Large intestine (tissue), 3 donors: ENCODE results near the gene NAPA. TPM values are rescaled to one million over a fixed set of nuclear protein-coding genes. Genes with fewer than 3 reads are reported as not detected.
"Not testable (repeated sequence)": the region's sequence is repeated elsewhere in the genome, so short reads cannot be mapped to it uniquely, and the experiment has no call there.

ENCODE experiments used
- DNase-seq, 2 donors: peaks; one replicate each; pipeline versions ENCODE4 v3.0.0 to v3.0.0-alpha.2; 2013
- H3K27ac ChIP-seq: one replicate; pipeline ENCODE4 v1.5.1; 2013; ENCODE audit warnings: low read length
- H3K27me3 ChIP-seq: 2 replicates; pipeline ENCODE4 v1.6.1; 2013; ENCODE audit warnings: low read length; ENCODE audit not compliant: control insufficient read depth, insufficient read depth
- H3K36me3 ChIP-seq: 2 replicates; pipeline ENCODE4 v1.6.1; 2013; ENCODE audit warnings: low read length; ENCODE audit not compliant: control insufficient read depth, insufficient read depth
- H3K4me1 ChIP-seq: one replicate; pipeline ENCODE4 v1.6.1; 2013; ENCODE audit warnings: low read length; ENCODE audit not compliant: control insufficient read depth, insufficient read depth
- H3K4me3 ChIP-seq: one replicate; pipeline ENCODE4 v1.5.1; 2013; ENCODE audit warnings: low read length
- H3K9me3 ChIP-seq: one replicate; pipeline ENCODE4 v1.6.1; 2013; ENCODE audit warnings: mild to moderate bottlenecking, low read depth, low read length, moderate library complexity; ENCODE audit not compliant: control insufficient read depth
- WGBS: methylation state at CpG from one replicate; pipeline ENCODE4 v1.1.5; 2013; ENCODE audit warnings: low lambda C conversion rate; ENCODE audit not compliant: insufficient coverage; 5-methylcytosine and 5-hydroxymethylcytosine counted together
- polyA plus RNA-seq: library from polyadenylated mRNA; unstranded; fragments of 120-200 nt; gene quantifications from one replicate; pipeline ENCODE4 v1.2.1, GENCODE V29; 2013

The NAPA gene
- polyA plus RNA-seq, 1 donor = 87.9 TPM

DNA sequence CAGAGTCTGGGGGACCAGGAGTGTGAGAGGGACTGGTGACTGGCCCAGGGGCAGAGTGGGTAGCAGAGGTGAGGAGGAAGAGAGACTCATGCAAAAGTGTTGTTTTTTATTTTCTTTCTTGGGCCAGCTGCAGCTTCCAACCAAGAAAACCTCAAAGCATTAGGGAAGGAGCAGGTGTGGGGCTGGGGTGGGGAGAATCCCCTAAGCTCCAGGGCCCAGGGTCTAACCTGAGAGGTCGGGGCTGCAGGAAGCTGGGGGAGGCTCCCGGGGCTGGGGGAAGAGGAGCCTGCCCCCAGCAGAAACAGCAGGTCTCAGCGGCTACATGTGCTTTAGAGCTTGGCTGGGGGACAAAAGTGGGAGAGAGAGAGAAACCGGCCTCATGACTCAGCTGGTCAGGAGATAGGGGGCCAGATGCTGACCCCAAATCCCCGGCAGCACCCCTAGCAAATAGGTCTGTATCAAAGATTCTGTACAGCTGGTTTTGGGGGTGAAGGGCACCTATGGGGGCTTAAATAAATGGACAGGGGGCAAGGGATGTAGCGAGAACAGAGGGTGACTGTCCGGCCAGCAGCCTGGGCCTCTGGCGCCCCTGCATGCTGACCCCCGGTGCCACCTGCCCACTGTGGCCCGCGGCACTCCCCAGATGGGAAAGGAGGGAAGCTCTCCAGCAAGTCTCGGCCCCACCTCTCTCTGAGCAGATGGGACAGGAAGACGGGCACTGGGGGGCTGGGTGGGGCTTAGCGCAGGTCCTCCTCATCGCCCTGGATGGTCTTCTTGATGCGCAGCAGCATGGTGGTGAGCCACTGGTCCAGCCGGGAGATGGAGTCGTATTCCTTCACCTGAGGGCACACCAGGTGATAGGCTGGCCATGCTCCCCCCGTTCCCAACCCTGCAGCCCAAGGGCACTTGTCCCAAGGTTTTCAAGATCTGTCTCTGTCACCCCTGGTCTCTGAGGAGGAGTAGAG is 27.0 kb downstream of the NAPA start:
- DNase-seq = no peak
- no peak overlapping the region for H3K4me3 ChIP-seq
- no peaks in the 10 kb centered on the region for H3K27me3 ChIP-seq
- no CpG with 5 or more reads among the region's 19 CpGs for WGBS
- H3K36me3 ChIP-seq = peaks cover 48% of the 10 kb centered on the region
- no peaks in the 10 kb centered on the region for H3K9me3 ChIP-seq
- peaks cover 4% of the 10 kb centered on the region for H3K4me1 ChIP-seq
- no peak overlapping the region for H3K27ac ChIP-seq

GRCh38 chr19:47486900-47487299 is 28.0 kb downstream of the NAPA start:
- H3K9me3 ChIP-seq = no peaks in the 10 kb centered on the region
- peaks cover 43% of the 10 kb centered on the region for H3K36me3 ChIP-seq
- DNase-seq = no peak
- WGBS = no CpG with 5 or more reads among the region's 9 CpGs
- no peaks in the 10 kb centered on the region for H3K27me3 ChIP-seq
- H3K4me3 ChIP-seq = no peak overlapping the region
- peaks cover 4% of the 10 kb centered on the region for H3K4me1 ChIP-seq
- no peak overlapping the region for H3K27ac ChIP-seq

GRCh38 chr19:47486220-47486619 is 28.6 kb downstream of the NAPA start:
- not testable (repeated sequence) for H3K27me3 ChIP-seq, H3K9me3 ChIP-seq, H3K4me3 ChIP-seq, H3K4me1 ChIP-seq, DNase-seq, H3K27ac ChIP-seq
- H3K36me3 ChIP-seq = peaks cover 36% of the 10 kb centered on the region
- no CpG with 5 or more reads among the region's 13 CpGs for WGBS

GRCh38 chr19:47485210-47485609 is 29.7 kb downstream of the NAPA start:
- Histone ChIP-seq H3K36me3 (peaks cover 29% of the 10 kb centered on the region), H3K27me3 (peaks cover 6% of the 10 kb centered on the region), H3K27ac (no peak overlapping the region), H3K9me3 (peaks cover 2% of the 10 kb centered on the region), H3K4me1 (peaks cover 4% of the 10 kb centered on the region), H3K4me3 (no peak overlapping the region)
- no peak for DNase-seq
- WGBS = no CpG with 5 or more reads among the region's 6 CpGs

- no CpG with 5 or more reads among the region's 57 CpGs for WGBS
- H3K27me3 ChIP-seq = peaks cover 7% of the 10 kb centered on the region
- H3K36me3 ChIP-seq = peaks cover 17% of the 10 kb centered on the region
- peaks cover 4% of the 10 kb centered on the region for H3K4me1 ChIP-seq
- H3K27ac ChIP-seq = peak within 1 kb of the TSS; percentile 86
- peak within 1 kb of the TSS; percentile 85 for H3K4me3 ChIP-seq
- H3K9me3 ChIP-seq = peaks cover 3% of the 10 kb centered on the region
- peak; percentile 88 to 95 for DNase-seq
These were observed 30.8 kb downstream of the NAPA start, which contains the start of gene KPTN for GRCh38 chr19:47483800-47484690. KPTN (minus strand) TSS chr19:47484219; CDS start chr19:47484160, 59 bp downstream.

DNA sequence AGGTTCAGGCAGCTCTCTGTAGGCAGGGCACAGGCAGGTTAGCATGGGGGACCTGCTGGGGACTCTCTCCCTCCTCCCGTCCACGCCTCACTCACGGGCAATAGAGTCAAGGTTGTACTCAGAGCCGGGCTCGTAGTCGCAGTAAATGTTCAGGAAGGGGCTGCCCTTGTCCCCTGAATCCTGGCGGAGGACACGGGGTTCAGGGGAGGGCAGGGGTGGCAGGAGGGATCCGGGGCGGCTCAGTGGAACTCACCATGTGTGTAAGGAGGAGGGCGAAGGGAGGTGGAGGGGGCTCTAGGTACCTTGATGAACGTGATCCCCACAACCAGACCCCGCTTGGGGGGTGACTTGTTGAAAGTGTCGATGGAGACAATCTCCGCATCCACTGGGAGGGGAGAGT is 31.7 kb downstream of the NAPA start:
- peaks cover 7% of the 10 kb centered on the region for H3K27me3 ChIP-seq
- no peak for DNase-seq
- no CpG with 5 or more reads among the region's 15 CpGs for WGBS
- peaks cover 13% of the 10 kb centered on the region for H3K36me3 ChIP-seq
- no peak overlapping the region for H3K27ac ChIP-seq
- peaks cover 3% of the 10 kb centered on the region for H3K9me3 ChIP-seq
- peaks cover 4% of the 10 kb centered on the region for H3K4me1 ChIP-seq
- H3K4me3 ChIP-seq = no peak overlapping the region

DNA sequence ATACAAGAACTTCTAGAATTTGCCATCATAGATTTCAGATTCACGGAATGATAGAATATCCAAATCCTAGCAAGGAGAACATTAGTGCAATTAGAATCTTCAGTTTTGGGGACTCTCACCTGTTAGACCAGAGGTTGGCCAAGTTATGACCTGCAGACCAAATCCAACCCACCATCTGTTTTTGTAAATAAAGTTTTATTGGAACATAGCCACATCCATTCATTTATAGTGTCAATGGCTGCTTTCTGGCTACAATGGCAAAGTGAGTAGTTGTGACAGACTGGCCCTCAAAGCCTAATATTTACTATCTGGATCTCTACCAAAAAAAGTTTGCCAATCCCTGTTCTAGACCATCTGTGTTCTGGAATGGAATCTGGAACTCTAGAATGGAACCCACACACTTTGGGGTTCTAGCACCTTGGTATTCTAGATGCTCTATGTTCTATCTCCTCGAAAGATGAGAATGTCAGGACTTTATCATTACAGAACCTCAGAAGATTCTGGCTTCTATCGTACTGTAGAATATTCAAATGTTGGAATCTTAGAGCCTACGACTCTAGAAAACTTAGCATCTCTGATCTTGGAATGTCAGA is 33.3 kb downstream of the NAPA start:
- Histone ChIP-seq H3K4me3 (no peak overlapping the region), H3K27me3 (peaks cover 7% of the 10 kb centered on the region), H3K9me3 (peaks cover 3% of the 10 kb centered on the region), H3K27ac (no peak overlapping the region), H3K4me1 (peaks cover 4% of the 10 kb centered on the region), H3K36me3 (peaks cover 3% of the 10 kb centered on the region)
- DNase-seq = no peak
- 100% methylated on average over 1 of the region's 4 CpGs for WGBS

- WGBS = no CpG with 5 or more reads among the region's 16 CpGs
- peaks cover 7% of the 10 kb centered on the region for H3K27me3 ChIP-seq
- H3K4me1 ChIP-seq = peaks cover 4% of the 10 kb centered on the region
- H3K36me3 ChIP-seq = peaks cover 2% of the 10 kb centered on the region
- H3K27ac ChIP-seq = no peak overlapping the region
- H3K9me3 ChIP-seq = peaks cover 3% of the 10 kb centered on the region
- H3K4me3 ChIP-seq = no peak overlapping the region
- DNase-seq = no peak
These were observed 34.2 kb downstream of the NAPA start for GRCh38 chr19:47480658-47481057.

DNA sequence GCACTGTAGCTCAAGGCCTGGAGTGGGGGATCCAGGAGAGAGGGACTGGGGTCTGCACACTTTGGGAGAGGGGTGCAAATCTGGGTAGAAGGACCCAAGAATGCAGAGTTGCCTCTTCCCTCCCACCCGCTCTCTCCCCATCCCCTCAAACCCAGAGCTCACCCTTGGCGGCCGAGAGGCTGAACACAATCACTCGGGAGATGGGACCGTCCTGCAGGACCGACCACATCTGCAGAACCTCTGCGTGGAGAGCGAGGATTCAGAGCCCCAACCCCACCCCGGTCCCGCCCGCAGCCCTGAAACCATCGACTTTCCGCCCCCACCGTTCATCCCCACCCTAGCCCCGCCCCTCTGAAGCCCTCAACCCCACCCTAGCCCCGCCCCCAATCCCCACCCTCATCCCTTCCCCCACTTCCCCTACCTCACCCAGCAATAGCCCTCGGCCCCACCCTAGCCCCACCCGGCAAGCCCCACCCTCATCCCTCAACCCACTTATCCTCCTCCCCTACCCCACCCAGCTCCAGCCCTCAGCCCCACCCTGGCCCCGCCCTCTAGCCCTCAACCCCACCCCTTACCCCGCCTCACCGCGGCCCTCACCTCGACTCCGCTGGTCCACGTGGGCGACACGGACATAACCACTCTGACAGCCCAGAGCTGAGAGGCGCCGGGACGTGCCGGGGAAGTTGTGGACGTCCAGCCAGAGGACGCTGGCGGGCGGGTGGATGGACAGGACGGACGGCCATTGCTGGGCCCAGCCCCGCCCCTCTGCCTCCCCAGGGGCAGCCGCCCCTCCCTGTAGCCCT is 35.0 kb downstream of the NAPA start:
- Histone ChIP-seq H3K27ac (no peak overlapping the region), H3K9me3 (peaks cover 3% of the 10 kb centered on the region), H3K36me3 (no peaks in the 10 kb centered on the region), H3K4me3 (no peak overlapping the region), H3K27me3 (peaks cover 7% of the 10 kb centered on the region), H3K4me1 (peaks cover 4% of the 10 kb centered on the region)
- no peak for DNase-seq
- no CpG with 5 or more reads among the region's 39 CpGs for WGBS
